GM19438 (cell line): Measurements from ENCODE around the gene EYA4.

Source experiments
- ATAC-seq: cut with Tn5 transposase; IDR thresholded peaks from one replicate; pipeline ENCODE4 v1.9.1; 2021; ENCODE audit warnings: low read depth; ENCODE audit not compliant: unreplicated experiment

The EYA4 gene, protein sequence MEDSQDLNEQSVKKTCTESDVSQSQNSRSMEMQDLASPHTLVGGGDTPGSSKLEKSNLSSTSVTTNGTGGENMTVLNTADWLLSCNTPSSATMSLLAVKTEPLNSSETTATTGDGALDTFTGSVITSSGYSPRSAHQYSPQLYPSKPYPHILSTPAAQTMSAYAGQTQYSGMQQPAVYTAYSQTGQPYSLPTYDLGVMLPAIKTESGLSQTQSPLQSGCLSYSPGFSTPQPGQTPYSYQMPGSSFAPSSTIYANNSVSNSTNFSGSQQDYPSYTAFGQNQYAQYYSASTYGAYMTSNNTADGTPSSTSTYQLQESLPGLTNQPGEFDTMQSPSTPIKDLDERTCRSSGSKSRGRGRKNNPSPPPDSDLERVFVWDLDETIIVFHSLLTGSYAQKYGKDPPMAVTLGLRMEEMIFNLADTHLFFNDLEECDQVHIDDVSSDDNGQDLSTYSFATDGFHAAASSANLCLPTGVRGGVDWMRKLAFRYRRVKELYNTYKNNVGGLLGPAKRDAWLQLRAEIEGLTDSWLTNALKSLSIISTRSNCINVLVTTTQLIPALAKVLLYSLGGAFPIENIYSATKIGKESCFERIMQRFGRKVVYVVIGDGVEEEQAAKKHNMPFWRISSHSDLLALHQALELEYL

DNA sequence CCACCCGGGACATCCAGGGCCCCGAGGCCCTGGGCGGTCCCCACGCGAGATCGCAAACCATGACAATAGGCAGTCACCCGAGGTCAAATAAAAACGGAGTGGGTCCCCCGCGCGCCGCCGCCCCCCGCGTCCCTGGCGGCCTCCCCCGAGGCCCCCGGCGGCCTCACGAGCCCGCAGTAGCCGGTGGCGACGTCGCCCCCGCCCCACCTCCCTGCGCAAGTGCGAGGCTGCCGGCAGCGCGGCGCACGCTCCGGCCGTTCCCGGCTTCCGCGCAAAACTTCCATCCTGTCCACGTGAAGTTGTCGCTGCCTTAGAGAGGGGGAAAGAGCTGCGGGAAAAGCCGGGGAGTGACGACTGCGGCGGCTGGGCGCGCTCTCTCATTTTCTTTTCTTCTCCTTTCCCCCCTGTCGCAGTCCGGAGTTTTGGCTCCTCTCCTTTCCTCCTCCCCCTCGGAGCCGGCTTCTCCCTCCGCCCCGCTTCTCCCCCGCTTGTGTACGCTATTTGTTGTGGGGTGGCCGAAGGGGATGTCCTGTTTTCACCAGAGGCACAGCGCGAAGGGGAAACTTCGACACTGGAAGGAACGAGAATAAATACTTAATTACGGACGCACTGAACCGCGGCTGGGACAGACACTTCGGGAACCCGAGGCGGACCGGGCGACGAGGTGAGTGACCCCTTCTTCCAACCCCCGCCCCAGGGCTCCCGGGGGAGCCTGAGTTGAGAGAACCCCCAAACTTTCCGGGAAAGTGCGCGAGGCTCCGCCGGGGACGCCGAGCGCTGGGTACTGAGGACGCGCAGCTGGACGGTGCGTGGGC lies at the start of gene EYA4:
TSS of gene EYA4 (plus strand) at position 272 of the 815 bp plus-strand sequence. CDS start 33,424 bp downstream, outside the sequence.
- no peak for ATAC-seq

DNA sequence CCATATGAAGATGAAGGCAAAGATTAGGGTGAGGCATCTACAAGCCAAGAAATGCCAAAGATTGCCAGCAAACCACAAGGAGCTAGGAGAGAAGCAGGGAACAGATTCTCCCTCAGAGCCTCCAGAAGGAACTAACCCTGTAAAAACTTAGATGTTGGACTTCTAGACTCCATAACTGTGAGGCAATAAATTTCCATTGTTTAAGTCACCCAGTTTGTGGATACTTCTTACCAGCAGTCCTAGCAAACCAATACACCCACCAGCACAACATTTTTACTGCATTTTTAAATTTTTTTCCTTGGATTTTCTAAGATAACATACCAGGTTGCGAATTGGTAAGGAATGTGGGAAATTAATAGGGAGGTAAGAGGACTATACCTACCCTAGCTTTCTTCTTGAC lies 47.8 kb upstream of the EYA4 start:
- no peak for ATAC-seq

DNA sequence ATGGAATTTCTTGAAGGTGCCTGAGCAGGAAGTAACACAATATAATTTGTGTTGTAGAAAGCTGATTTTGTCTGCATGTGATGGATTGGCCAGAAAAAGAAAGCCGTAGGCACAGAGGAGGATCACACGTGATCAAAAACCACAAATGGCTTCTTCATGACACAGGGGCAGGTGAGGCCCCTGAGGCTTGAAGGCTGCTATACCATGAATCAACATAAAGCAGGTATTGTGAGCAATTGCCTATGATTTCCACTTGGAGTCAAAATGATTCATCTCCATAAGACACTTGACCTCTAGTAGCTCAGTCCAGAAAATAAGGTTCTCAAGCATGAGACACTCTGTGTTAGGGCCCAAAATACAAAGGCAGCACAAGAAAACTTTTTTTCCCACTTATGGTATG lies 42.4 kb upstream of the EYA4 start:
- no peak for ATAC-seq

DNA sequence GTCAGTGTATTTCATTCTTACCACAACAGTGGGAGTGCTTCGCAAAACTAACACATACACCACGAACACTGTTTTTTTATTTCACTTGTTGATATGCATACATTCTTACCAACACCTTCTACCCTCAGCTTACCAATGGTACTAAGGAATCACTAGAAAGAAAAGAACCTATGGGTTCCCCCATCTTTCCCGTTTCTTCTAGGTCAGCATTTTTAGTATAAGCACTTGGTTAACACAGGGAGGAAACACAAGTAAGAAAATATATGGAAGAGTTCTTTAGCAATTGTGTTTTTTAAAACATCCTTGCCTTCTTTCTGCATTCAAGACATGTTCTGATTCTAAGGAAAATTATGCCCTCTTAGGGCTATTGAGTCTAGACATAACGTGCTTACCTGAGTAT lies 39.9 kb upstream of the EYA4 start:
- no peak for ATAC-seq

DNA sequence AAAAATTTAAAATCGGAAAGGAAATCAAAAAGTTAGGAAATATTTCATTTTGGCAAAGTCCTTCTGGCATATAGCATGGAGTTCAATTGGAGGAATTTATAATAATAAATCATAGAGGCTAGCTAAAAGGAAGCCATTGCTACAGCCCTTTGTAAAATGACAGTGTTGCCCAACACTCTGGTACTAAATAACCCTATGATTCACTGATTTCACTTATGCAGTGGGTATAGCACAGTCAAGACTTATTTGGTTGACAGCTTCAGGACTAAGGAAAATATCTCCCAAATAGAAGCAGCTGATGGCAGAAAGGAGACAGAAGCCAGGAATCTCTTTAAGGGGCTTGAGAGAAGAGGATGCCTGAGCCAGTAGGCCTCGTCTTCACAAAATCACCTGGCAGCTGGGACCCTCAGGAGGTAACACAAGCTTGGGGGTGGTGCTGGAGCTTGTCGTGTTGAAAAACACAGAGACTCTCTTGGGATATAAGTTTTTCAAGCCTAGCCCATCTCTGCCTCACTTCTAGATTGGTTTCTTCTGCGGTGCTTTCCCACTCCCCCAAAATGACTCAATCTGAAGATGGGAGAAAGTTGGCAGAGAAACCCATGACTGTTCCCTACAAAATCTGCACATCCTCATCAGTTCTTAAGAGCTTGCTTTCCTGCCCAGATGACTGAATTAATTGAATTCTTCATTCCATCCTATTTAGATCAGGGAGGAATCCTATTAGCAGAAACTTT lies 38.4 kb upstream of the EYA4 start:
- ATAC-seq: no peak

DNA sequence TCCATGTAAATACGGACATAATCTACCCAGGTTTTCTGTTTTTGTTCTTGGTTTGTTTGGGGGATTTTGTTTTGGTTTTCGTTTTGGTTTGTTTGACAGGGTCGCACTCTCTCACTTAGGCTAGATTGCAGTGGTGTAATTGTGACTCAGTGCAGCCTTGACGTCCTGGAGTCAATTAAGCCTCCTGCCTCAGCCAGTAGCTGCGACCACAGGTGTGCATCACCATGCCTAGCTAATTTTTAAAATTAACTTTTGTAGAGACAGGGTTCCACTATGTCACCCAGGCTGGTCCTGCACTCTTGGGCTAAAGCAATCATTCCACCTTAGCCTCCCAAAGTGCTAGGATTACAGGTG lies 37.8 kb upstream of the EYA4 start:
- no peak for ATAC-seq

DNA sequence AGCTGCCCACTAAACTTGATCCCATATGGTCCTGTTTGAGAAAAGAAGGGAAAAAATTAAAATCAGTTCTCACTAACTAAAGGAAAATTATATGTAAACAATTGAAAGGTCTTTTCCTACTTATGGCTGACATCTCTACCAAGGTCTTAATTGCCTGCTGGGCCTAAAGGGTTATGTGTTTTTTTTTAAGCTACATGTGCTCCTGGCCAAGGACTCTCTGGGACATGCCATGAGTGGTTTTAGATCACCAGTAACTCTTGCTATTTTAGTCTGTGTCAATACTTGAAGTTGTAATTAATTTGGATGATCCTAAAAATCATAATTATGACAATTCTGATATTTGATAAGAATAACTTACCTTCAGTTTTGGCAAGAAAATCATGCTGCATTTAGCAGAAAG lies 35.9 kb upstream of the EYA4 start:
- no peak for ATAC-seq

DNA sequence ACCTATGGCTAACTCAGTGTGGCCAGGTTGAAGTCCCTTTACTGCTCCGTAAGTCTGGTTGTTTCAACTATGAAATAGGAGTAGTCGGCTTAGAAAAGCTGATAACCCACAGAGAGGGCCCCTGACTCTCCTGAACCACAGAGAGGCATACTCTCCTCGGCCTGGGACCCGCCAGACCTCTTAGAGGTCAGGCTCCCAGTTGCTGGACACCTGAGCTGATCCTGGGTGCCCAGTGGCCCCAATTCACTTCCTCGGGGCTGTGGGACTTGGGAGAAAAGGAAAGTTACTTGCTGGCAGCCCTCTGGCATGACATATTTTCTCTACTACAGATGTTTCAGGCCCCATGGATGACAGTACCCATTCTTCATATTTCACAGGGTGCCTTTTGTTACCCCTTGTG lies 34.2 kb upstream of the EYA4 start:
- ATAC-seq: no peak

DNA sequence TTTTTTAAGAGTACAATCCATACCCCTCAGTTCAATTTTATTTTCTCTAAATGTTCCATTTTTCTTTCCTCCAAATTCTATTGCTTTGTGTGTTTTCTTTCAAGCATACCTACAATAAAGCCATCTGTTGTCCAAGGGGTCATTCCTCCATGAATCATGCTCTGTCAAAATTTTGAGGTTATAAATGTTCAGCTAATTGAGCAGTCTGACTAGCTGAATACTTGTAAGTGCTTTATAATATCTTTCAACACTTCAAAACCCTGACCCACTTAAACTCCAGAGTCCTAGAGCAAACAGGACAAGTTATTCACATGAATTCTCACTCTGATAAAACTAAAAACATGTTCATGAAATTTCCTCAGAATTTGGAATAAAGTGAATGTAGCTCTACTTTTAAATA lies 33.4 kb upstream of the EYA4 start:
- ATAC-seq: no peak

DNA sequence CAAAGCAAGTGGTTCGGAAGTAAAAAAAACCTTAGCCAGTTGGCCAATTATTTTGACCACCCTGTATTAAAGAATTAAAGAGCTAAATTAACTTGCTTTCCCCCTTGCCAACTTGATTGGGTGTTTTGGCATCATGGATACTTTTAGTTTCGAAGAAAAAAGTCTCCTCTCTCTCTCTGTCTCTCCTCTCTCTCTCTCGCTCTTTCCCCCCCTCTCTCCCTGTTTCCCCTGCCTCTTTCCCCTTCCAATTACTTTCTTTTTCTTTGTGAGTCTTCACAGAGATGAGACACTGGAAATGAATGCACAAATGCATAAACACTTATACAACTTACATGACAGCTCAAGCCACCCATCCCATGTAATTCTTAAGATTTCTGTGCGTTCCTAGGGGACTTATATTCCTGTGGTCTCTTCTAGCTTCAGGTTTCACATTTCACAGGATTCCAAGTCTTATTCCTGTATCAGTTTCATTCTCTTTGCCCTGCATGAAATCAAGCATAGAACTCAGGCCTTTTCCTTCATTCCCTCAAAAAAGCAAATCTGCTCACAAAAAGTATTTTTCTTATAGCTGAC lies 32.9 kb upstream of the EYA4 start:
- no peak for ATAC-seq

DNA sequence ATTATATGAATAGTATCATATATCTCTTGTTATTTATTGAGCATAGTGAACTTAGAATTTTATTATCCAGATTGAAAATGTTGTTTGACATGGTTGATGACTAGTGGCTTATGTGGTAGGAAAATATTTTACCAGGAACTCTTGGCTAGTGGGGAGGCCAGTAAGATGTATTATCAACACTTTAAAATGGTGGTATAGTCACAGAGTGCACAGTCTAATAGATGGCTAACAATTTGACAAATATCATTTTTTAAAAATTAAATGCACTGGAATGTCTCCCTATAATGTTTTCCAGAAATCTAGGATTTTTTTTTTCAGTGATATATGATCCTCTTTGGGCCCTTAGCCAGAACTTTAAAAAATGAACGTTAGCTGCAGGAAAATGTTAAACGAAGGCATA lies 26.9 kb upstream of the EYA4 start:
- ATAC-seq: no peak

DNA sequence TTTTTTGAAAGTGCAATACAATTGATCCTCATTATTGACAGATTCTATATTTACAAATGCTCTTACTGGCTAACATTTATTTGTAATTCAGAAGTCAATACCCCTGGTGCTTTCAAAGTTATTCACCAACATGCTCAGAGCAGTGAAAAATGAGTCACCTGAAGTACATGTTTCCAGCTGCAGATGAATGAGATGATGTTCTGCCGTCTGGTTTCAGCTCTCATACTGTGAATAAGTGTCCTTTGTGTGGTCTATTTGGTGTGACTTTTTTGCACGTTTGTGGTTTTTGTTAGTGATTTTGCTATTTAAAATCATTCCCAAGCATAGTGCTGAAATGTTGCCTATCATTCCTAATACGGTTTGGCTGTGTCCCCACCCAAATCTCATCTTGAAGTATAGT lies 22.3 kb upstream of the EYA4 start:
- ATAC-seq: no peak

DNA sequence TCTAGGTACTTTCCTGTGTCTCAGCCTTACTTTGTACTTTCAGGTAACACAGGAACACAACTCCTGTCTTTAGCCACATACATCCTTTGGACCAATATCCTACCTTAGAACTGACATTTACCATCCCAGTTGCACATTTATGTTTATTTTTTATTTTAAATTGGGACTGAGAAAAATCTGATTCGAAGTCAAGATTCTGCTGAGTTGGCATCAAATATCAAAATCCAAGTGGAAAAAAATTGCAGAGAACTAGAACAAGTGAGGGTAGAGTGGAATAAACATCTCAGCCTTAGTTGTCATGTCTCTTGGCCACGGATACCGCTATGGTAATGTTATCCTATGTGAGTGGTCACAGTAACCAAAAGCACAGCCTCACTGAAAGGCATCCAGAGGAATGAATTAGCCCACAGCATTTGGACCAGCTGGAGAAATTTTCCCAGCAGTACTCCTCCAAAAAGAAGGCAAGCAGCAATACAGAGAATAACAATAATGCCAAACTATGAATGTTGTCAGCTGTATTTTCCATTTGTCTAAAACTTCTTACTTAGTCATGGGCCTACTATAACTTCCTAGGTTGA lies 17.6 kb upstream of the EYA4 start:
- no peak for ATAC-seq

DNA sequence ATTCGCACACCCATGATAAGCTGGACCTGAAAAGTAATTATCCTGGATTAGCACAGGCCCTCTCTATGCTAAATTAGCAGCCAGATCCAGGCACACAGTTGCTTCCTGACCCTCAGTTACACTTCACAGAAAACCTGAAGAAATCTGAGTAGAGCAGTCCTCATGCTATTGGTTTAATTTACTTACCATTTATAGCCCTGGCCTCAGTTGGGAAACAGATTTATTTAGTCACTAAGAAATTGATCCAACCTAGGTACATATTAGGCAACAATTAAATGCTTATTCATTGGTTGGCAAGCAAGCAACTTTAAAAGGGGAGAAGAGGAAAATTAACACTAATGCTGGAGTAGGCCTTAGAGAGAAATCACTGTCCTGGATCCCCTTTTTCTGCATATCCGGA lies 15.6 kb upstream of the EYA4 start:
- ATAC-seq: no peak

DNA sequence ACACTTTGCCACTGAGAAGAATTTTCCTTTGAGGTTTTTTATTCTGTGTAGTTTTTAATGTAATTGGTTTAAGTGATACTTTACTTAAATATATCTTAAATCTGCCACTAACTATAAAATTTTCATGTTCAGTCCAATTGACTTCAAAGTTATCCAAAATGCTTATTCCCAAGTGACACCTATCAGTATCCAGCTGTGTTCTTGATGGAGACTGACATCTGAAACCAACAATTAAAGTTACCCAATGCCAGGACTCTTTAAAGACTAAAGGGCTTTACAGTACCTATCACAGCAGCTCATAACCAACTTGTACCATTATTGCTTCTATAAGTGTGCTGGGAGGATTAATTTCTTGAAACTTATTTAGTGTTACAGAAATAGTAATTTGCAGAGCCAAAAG lies 13.8 kb upstream of the EYA4 start:
- ATAC-seq: no peak

DNA sequence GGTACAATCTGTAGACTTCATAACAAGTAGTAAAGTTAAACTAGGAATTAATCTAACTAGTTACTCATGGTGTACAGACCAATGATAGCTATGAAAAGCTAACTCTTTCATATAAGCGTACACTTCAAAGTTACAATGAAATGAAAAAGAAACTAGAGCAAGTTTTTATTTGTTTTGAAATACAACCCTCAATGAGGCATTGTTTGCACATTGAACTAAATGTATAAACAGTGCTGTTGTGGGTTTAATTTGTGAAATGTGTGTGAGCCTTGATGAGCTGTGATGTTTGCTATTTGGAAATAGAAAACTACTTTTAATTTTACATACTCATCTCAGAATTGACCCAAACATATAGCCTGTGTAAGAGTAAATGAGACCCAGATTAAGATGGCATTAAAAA lies 11.1 kb upstream of the EYA4 start:
- ATAC-seq: no peak

DNA sequence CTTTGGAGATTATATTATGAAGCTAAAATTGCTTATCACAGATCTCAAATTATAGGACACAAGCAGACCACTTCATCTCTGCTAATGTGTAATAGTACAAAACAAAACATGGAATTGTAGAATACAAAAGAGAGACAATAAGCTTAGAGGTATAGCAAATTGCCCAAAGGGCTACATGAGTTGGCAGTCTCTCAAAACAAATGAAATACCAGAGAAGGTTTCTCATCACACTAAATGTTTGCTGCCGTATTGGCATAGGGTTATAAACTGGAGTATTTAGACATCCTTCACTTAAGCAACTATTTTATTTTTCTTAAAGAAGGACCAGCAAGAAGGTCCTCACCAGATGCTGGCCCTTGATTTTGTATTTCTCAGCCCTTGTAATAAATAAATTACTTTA lies 5.9 kb upstream of the EYA4 start:
- ATAC-seq: no peak

DNA sequence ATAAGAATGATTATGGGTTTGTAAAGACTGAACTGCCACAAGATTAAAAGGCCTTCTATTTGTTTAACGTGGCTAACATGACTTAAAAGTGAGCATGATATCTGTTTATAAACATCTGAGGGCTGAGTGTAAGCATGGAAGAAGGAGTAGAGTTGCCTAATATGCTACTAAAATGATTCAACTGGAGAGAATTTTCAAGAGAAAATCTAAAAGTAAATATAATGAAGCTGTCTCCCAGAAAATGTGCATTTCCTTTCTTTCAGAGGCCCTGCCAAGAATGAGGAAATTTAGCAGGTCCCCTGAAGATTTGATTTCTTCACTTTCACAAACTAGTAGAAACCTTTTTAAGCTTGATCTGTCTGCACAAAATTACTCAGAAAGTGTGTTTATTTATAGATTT lies 4.2 kb upstream of the EYA4 start:
- ATAC-seq: no peak

DNA sequence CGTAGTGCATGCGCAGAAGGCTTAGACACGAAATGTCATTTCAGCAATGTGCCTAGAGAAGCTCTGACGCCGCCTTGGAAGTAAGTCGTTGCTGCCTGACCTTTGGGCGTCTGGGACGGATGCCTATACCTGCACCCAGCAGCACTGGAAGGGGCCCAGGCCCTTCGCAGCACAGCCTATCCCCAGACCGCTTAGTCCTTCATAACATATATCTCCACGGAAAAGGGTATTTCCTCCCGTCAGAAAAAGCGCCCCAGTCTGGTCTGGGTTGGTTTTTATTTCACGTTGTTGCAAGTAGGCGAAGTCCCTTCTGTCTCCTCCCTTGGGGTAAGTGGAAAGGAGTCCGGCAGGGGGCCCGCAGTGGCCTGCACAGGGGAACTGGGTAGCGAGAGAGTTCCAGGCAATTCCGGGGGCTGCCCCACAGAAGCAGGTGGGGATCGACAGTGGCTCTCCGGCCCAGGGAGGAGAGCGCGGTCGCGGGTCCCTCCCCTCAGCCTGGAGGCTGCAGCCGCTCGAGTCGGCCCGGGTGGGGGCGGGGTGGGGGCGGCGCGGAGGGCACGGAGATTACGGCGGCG lies 559 bp upstream of the EYA4 start:
- no peak for ATAC-seq
